Measurements from ENCODE around the gene ZFYVE21.

ZFYVE21 gene

DNA sequence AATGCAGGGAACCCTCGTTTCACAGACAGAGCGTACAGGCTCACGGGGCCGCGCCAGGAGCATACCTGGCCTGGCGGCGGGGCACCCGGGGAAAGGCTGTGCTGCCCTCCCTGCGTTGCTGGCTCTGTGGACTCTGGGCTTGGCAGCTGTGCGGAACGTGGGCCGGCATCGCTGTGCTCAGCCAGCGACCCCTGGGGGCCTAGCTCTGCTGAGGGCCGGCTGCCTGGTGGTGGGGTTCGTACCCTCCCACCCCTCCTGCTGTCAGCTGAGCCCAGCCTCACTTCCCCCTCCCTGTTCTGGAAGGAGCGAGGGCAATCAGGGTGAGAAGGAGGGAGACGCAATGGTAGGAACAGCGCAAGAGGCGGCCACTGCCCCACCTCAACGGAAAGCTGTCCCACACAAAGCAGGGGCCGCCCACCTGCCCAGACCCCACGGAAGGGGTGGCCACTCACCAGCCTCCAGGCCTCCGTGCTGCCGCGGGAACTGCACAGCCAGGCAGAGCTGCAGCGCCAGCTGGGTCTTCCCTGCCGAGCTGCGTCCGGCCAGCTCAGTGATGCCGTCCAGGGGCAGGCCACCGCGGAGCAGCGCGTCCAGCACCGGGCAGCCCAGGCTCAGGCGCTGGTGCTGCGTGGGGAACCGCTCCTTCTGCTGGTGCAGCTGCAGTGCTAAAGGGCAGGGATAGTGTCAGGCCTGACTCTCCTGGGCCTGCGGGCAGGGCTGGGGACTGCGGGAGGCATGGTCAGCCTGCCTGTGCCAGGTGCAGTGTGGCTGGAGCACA lies 8.9 kb upstream of the ZFYVE21 start:
- DNase-seq: no peak

DNA sequence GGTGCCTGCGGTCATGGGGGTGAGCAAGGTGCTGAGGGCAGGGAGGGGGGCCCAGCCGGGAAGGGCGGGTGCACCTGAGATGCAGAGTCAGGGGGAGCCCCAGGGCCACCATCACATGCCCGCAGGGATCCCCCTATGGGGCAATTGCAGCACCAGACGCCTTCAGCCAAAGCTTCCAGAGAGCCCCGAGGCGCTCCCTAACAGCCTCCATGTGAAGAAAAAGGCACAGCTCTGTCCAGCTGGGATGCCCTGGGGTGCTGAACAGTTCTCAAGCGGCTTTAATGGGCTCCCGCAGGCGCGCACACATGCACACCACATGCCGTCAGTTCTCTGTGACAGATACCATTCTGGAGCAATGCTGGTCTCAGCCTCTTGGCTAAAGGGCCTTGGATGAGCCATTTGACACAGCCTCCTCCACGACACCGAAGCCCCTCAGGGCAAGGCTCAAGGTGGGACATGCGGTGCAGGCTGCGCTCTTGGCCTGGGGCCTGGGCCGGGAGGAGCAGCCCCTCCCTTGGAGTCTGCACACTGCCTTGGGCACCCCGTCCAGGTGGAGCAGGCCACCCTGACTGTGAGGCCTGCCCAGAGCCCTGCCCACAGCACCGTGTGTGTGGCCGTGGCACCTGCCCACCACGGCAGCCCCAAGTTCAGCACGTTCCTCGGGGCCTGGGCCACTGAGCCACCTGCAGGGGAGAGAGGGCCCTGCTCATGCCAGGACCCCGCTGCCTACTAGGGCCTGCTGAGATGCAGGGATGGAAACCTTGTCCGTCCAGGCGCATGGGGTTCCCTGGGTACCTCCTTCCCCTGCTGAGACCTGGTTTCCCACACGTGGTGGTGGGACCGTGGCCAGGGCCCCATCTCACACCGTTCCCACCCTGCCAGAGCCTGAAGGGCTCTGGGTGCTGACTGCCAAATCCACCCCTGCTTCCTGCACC lies 8.0 kb upstream of the ZFYVE21 start:
- DNase-seq: no peak

GRCh38 chr14:103708750-103709187 lies 6.8 kb upstream of the ZFYVE21 start:
- no peak for DNase-seq

- no peak for DNase-seq
These were observed 5.8 kb upstream of the ZFYVE21 start for GRCh38 chr14:103709814-103710213.

DNA sequence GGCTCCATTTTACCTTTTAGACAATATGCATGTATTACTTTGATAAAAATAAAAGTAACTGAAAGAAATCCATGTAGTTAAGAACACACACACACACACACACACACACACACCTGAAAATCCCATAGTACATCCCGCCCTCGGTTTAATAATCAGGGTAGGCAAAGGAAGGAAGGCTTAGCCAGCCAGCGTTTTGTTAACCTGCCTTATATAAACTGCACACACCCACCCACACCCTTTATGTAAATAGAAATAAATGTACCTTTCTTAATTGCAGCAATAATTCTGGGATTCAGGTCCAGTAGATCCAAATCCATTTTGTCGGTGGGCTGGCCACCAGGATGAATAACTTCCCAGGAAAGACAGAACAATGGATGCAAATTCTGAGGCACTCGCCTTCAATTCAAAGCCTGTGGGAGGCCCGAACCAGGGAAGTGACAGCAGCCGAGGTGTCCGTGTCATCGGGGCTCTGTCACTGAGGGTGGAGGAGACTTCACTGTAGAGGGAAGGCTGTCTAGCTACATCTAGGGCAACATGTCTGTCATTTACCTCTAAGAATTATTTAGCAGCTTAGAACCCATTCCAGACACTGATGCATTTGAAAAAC lies 4.7 kb upstream of the ZFYVE21 start:
- no peak for DNase-seq

GRCh38 chr14:103711516-103712431 lies 3.8 kb upstream of the ZFYVE21 start:
- DNase-seq: no peak

DNA sequence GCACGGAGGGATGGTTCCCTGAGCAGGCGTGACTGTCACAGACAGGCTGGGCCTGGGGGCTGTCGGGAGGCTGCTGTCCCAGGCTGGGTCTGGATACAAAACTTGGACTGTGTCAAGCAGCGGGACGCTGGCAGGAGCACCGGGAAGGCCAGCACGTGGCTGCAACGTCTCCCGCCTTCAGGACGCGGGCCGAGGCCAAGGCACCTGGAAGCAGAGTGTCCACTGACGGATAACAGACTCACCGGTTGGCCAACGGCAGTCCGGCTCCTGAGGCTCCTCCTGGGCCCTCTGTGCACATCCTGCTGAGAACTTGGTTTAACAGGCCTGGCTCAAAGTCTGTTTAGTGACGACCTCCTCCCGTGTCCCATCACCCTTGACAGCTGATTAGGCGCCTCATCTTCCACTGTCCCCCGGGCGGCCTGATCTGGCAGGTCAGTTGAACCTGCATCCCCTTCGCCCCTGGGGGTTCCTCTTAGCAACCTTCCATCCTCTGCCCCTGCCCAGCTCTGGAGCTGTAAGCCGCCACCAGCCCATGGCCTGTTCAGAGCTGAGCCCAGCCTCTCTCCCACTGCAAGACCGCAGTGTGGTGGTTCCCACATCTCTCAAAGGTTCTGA lies 2.9 kb upstream of the ZFYVE21 start:
- no peak for DNase-seq

DNA sequence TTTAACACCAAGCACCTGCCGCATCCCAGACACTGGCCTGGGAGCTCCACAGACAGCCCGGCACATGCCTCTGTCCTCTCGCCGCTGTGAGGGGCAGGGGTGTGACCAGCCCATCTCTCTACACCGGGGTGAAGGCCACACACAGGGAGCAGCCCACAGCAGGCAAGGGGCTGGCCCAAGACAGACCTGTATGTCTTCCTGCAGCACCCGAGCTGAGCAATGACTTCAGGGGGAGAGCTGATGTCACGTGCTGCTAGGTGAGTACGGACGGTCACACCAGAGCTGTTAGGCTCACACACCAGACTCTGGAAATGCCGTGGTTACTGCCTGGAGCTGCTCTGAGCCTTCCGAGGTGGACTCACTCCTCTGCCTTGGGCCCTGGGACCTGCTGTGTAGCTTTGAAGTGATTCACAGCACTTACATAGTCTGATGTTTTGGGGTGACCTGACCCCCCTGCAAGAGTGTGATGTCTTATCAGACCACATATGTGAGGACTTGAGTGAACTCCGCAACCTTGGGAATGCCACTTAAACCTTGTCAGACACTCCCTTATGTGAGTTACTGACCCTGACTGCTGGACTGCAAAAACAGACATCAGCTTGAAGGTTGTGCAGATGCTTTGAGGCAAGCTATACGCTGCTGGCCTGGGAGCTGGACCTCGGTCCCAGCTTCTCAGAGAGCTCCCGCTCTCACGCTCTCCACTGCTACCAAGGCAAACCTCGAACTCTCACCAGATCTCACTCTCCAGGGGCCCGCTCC lies 2.1 kb upstream of the ZFYVE21 start:
- no peak for DNase-seq

- DNase-seq: no peak
These were observed 1.4 kb upstream of the ZFYVE21 start for GRCh38 chr14:103714063-103714724.

GRCh38 chr14:103716091-103716801 lies 636 bp downstream of the ZFYVE21 start:
- DNase-seq: no peak

- DNase-seq: no peak
These were observed 1.3 kb downstream of the ZFYVE21 start for GRCh38 chr14:103716899-103717411.

GRCh38 chr14:103718572-103718971 lies 3.0 kb downstream of the ZFYVE21 start:
- DNase-seq: peak; percentile 46

- DNase-seq: no peak
These were observed 4.1 kb downstream of the ZFYVE21 start for GRCh38 chr14:103719751-103720150.

GRCh38 chr14:103721334-103722120 lies 5.9 kb downstream of the ZFYVE21 start:
- peak; percentile 32 for DNase-seq

DNA sequence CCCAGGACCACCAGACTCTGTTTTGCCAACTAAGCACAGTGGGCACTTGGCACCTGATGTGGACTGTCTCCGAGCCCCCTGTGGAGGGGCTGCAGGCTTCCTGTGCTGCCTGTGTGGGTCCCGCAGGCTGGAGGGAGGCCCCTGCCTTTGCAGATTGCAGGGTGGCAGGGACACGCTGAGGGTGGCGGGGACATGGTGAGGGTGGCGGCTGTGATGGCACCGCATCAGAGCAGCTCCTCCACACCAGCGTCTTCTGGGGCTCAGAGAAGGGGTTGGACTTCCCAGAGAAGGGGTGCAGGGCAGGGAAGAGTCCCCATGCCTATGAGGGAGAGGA lies 8.1 kb downstream of the ZFYVE21 start:
- DNase-seq: no peak

GRCh38 chr14:103724116-103724515 lies 8.5 kb downstream of the ZFYVE21 start:
- DNase-seq: no peak

GRCh38 chr14:103725001-103725682 lies 9.5 kb downstream of the ZFYVE21 start:
- no peak for DNase-seq

GRCh38 chr14:103725739-103726395 lies 10.3 kb downstream of the ZFYVE21 start:
- no peak for DNase-seq
